H9 (cell line): ENCODE data around the gene TFG. TPM values are rescaled to one million over a fixed set of nuclear protein-coding genes. Genes with fewer than 3 reads are reported as not detected.

Source experiments
- DNase-seq: peaks from one replicate; pipeline ENCODE4 v3.0.0-alpha.2; 2017
- H2AFZ ChIP-seq: one replicate; pipeline ENCODE4 v1.6.1; 2013; ENCODE audit warnings: mild to moderate bottlenecking, low read length, control low read depth, moderate library complexity
- H2AK5ac ChIP-seq: 2 replicates; pipeline ENCODE4 v1.6.1; 2013; ENCODE audit warnings: low read length, control low read depth, mixed read lengths; ENCODE audit not compliant: insufficient read length
- H2BK120ac ChIP-seq: one replicate; pipeline ENCODE4 v1.6.1; 2013; ENCODE audit warnings: low read depth, mild to moderate bottlenecking, low read length, control low read depth, inconsistent platforms; ENCODE audit not compliant: poor library complexity, severe bottlenecking
- H2BK12ac ChIP-seq: 2 replicates; pipeline ENCODE4 v1.6.1; 2013; ENCODE audit warnings: low read length, control low read depth, mixed read lengths, low read depth; ENCODE audit not compliant: insufficient read length
- H2BK15ac ChIP-seq: 2 replicates; pipeline ENCODE4 v1.6.1; 2013; ENCODE audit warnings: low read depth, low read length, control low read depth
- H2BK20ac ChIP-seq: one replicate; pipeline ENCODE4 v1.6.1; 2013; ENCODE audit warnings: low read depth, mild to moderate bottlenecking, low read length, control low read depth, inconsistent platforms; ENCODE audit not compliant: poor library complexity, severe bottlenecking
- H2BK5ac ChIP-seq: 2 replicates; pipeline ENCODE4 v1.6.1; 2013; ENCODE audit warnings: low read length, control low read depth, mixed read lengths; ENCODE audit not compliant: insufficient read length
- H3K14ac ChIP-seq: 2 replicates; pipeline ENCODE4 v1.6.1; 2013; ENCODE audit warnings: low read length, control low read depth; ENCODE audit not compliant: insufficient read depth
- H3K18ac ChIP-seq: 2 replicates; pipeline ENCODE4 v1.6.1; 2013; ENCODE audit warnings: low read depth, mild to moderate bottlenecking, mixed read lengths, low read length, control low read depth; ENCODE audit not compliant: insufficient read length
- H3K23ac ChIP-seq: 2 replicates; pipeline ENCODE4 v1.6.1; 2013; ENCODE audit warnings: low read length, control low read depth, mixed read lengths, low read depth; ENCODE audit not compliant: insufficient read length
- H3K23me2 ChIP-seq: 2 replicates; pipeline ENCODE4 v1.6.1; 2013; ENCODE audit warnings: low read depth, mild to moderate bottlenecking, mixed read lengths, low read length, control low read depth; ENCODE audit not compliant: insufficient read length, poor library complexity, severe bottlenecking
- H3K27ac ChIP-seq: 2 replicates; pipeline ENCODE4 v1.5.1; 2013; ENCODE audit warnings: low read length, control low read depth, mixed read lengths, low read depth; ENCODE audit not compliant: insufficient read length
- H3K27me3 ChIP-seq: 2 replicates; pipeline ENCODE4 v1.6.1; 2013; ENCODE audit warnings: low read length, control low read depth, inconsistent platforms; ENCODE audit not compliant: insufficient read depth
- H3K4ac ChIP-seq: 2 replicates; pipeline ENCODE4 v1.6.1; 2013; ENCODE audit warnings: low read depth, mild to moderate bottlenecking, control low read depth, inconsistent platforms, low read length, moderate library complexity
- H3K4me1 ChIP-seq: 2 replicates; pipeline ENCODE4 v1.6.1; 2013; ENCODE audit warnings: low read length, control low read depth, inconsistent platforms; ENCODE audit not compliant: insufficient read depth
- H3K4me2 ChIP-seq: 2 replicates; pipeline ENCODE4 v1.6.1; 2013; ENCODE audit warnings: low read length, control low read depth, mixed read lengths; ENCODE audit not compliant: insufficient read length, insufficient read depth
- H3K56ac ChIP-seq: 2 replicates; pipeline ENCODE4 v1.6.1; 2013; ENCODE audit warnings: low read depth, mild to moderate bottlenecking, mixed read lengths, low read length, control low read depth; ENCODE audit not compliant: insufficient read length
- H3K79me1 ChIP-seq: 2 replicates; pipeline ENCODE4 v1.6.1; 2013; ENCODE audit warnings: low read depth, mild to moderate bottlenecking, moderate library complexity, low read length, control low read depth, inconsistent platforms; ENCODE audit not compliant: insufficient read depth, poor library complexity, severe bottlenecking
- H3K79me2 ChIP-seq: 2 replicates; pipeline ENCODE4 v1.6.1; 2013; ENCODE audit warnings: low read length, control low read depth, inconsistent platforms; ENCODE audit not compliant: insufficient read depth
- H3K9ac ChIP-seq: 2 replicates; pipeline ENCODE4 v1.6.1; 2013; ENCODE audit warnings: low read length, control low read depth, mixed read lengths; ENCODE audit not compliant: insufficient read length; ENCODE audit errors: extremely low read depth
- H3K9me3 ChIP-seq: one replicate; pipeline ENCODE4 v1.6.1; 2013; ENCODE audit warnings: low read depth, low read length, inconsistent platforms; ENCODE audit not compliant: control insufficient read depth
- H3T11ph ChIP-seq: one replicate; pipeline ENCODE4 v1.6.1; 2013; ENCODE audit warnings: mild to moderate bottlenecking, low read length, control low read depth, inconsistent platforms
- H4K20me1 ChIP-seq: one replicate; pipeline ENCODE4 v1.6.1; 2013; ENCODE audit not compliant: control insufficient read depth, insufficient read length, insufficient read depth
- H4K5ac ChIP-seq: 2 replicates; pipeline ENCODE4 v1.6.1; 2013; ENCODE audit warnings: low read depth, mild to moderate bottlenecking, mixed read lengths, low read length, control low read depth; ENCODE audit not compliant: insufficient read length
- H4K8ac ChIP-seq: replicated peaks from 2 replicates; pipeline ENCODE4 v1.6.1; 2013; ENCODE audit warnings: low read length, control low read depth, mixed read lengths, low read depth; ENCODE audit not compliant: insufficient read length
- H4K91ac ChIP-seq: 2 replicates; pipeline ENCODE4 v1.6.1; 2013; ENCODE audit warnings: low read depth, mild to moderate bottlenecking, moderate library complexity, mixed read lengths, low read length, control low read depth; ENCODE audit not compliant: insufficient read length
- H3K27ac Mint-ChIP-seq, 3 experiments: 2 replicates in 2 of 3; 3 replicates in 1 of 3; pipeline ENCODE4 v1.8.0; 2020 to 2021; ENCODE audit warnings: mixed read lengths in 3 of 3, mild to moderate bottlenecking in 1 of 3, moderate library complexity in 1 of 3
- H3K27me3 Mint-ChIP-seq: 2 replicates; pipeline ENCODE4 v1.8.0; 2021; ENCODE audit warnings: low read depth, mild to moderate bottlenecking, moderate library complexity, mixed read lengths
- H3K36me3 Mint-ChIP-seq, 3 experiments: 2 replicates in 2 of 3; 3 replicates in 1 of 3; pipeline ENCODE4 v1.8.0; 2020 to 2021; ENCODE audit warnings: low read depth in 3 of 3, mixed read lengths in 3 of 3; ENCODE audit not compliant: insufficient read depth in 1 of 3
- H3K4me1 Mint-ChIP-seq, 2 experiments: 2 replicates each; pipeline ENCODE4 v1.8.0; 2020; ENCODE audit warnings: mixed read lengths in 2 of 2
- H3K4me3 Mint-ChIP-seq, 2 experiments: 2 replicates in 1 of 2; 3 replicates in 1 of 2; pipeline ENCODE4 v1.8.0; 2020 to 2021; ENCODE audit warnings: mild to moderate bottlenecking in 2 of 2, mixed read lengths in 2 of 2, moderate library complexity in 1 of 2
- H3K9me3 Mint-ChIP-seq, 2 experiments: 2 replicates in 1 of 2; 3 replicates in 1 of 2; pipeline ENCODE4 v1.8.0; 2020; ENCODE audit warnings: mild to moderate bottlenecking in 2 of 2, mixed read lengths in 2 of 2, moderate library complexity in 1 of 2
- WGBS: extraction: QIAGEN DNeasy Blood & Tissue Kit; methylation state at CpG from one replicate; pipeline ENCODE4 v1.1.7; 2013; ENCODE audit warnings: missing lambda C conversion rate, low lambda C conversion rate, mixed read lengths; ENCODE audit not compliant: insufficient read length; ENCODE audit errors: extremely low coverage; 5-methylcytosine and 5-hydroxymethylcytosine counted together
- total RNA-seq: library from RNA; stranded (reverse); gene quantifications from 2 replicates; pipeline ENCODE4 v1.2.1, GENCODE V29; 2021
- TF ChIP-seq, protein P1 (sequence below): fragments of 200-600 bp; sonication (generic); conservative IDR thresholded peaks from 3 replicates; pipeline ENCODE4 v1.8.0; 2021; ENCODE audit warnings: antibody characterized with exemption, mild to moderate bottlenecking

Gene TFG
- total RNA-seq, 1 experiment from 2014 or later = 80.7 TPM

DNA sequence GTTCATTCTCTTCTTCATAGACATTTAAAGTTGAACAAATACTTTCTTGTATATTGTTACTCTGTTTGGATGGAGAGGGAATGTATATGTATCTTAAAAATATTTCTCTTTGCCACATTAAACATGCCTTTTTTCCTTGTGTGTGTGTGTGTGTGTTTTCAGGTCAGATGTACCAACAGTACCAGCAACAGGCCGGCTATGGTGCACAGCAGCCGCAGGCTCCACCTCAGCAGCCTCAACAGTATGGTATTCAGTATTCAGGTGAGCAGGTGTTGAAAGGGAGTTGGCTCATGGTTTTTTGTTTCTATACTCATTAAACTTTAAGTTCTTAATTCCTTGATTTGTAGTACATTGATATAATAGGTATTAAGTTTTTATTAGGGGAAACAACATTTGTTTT lies 35.4 kb downstream of the TFG start:
- no peak overlapping the region for H3K56ac ChIP-seq
- no peak overlapping the region for H3K4ac ChIP-seq
- no peaks in the 10 kb centered on the region for H3K4me1 ChIP-seq
- no peak overlapping the region for H3K14ac ChIP-seq
- no peaks in the 10 kb centered on the region for H3K79me2 ChIP-seq
- no peaks in the 10 kb centered on the region for H3K9me3 Mint-ChIP-seq
- no peak for DNase-seq
- no peaks in the 10 kb centered on the region for H3K27me3 Mint-ChIP-seq
- H4K8ac ChIP-seq = no peak overlapping the region
- no peak overlapping the region for H2BK120ac ChIP-seq
- H3K27ac Mint-ChIP-seq = peak overlapping the region in 1 of 3 experiments; percentile 85; a peak in 3 of 7 replicates
- no peak overlapping the region for H3K9ac ChIP-seq
- no peak overlapping the region for H2BK12ac ChIP-seq
- H3K18ac ChIP-seq = no peak overlapping the region
- no peak overlapping the region for H2BK5ac ChIP-seq
- no peak overlapping the region for H3K27ac ChIP-seq
- H3K23me2 ChIP-seq = no peaks in the 10 kb centered on the region
- H4K5ac ChIP-seq = no peak overlapping the region
- no peak overlapping the region for H2AK5ac ChIP-seq
- H2AFZ ChIP-seq = no peak overlapping the region
- H3K9me3 ChIP-seq = no peaks in the 10 kb centered on the region
- H3K4me2 ChIP-seq = no peak overlapping the region
- no peaks in the 10 kb centered on the region for H3K27me3 ChIP-seq
- H4K20me1 ChIP-seq = no peaks in the 10 kb centered on the region
- no peak overlapping the region for H4K91ac ChIP-seq
- H3K79me1 ChIP-seq = no peaks in the 10 kb centered on the region
- TF ChIP-seq, protein P1, sequence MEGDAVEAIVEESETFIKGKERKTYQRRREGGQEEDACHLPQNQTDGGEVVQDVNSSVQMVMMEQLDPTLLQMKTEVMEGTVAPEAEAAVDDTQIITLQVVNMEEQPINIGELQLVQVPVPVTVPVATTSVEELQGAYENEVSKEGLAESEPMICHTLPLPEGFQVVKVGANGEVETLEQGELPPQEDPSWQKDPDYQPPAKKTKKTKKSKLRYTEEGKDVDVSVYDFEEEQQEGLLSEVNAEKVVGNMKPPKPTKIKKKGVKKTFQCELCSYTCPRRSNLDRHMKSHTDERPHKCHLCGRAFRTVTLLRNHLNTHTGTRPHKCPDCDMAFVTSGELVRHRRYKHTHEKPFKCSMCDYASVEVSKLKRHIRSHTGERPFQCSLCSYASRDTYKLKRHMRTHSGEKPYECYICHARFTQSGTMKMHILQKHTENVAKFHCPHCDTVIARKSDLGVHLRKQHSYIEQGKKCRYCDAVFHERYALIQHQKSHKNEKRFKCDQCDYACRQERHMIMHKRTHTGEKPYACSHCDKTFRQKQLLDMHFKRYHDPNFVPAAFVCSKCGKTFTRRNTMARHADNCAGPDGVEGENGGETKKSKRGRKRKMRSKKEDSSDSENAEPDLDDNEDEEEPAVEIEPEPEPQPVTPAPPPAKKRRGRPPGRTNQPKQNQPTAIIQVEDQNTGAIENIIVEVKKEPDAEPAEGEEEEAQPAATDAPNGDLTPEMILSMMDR = no peak
- no peak overlapping the region for H3T11ph ChIP-seq
- H3K4me3 Mint-ChIP-seq = no peak overlapping the region
- H3K4me1 Mint-ChIP-seq = peaks cover 6 to 19% of the 10 kb centered on the region in 2 experiments
- H2BK20ac ChIP-seq = no peak overlapping the region
- no peak overlapping the region for H2BK15ac ChIP-seq
- WGBS = no CpG with 5 or more reads among the region's 2 CpGs
- no peak overlapping the region for H3K23ac ChIP-seq
- peaks cover 16 to 55% (median 46%) of the 10 kb centered on the region in 3 experiments; a peak in 6 of 7 replicates for H3K36me3 Mint-ChIP-seq
